Prostate gland (tissue), 2 donors: ENCODE measurements around the gene CDYL2. TPM values are rescaled to one million over a fixed set of nuclear protein-coding genes. Genes with fewer than 3 reads are reported as not detected.
A peak's percentile ranks its signal among the peaks of the same experiment; 100 is the strongest.

Experiments
- DNase-seq: peaks from one replicate; pipeline ENCODE4 v3.0.0-alpha.2; 2019; ENCODE audit warnings: low spot score
- H3K27ac ChIP-seq, 2 donors: fragments of 200-600 bp; sonication (generic); 2 replicates each; pipeline ENCODE4 v1.5.1; 2017 to 2019
- H3K27me3 ChIP-seq: fragments of 200-600 bp; sonication (generic); replicated peaks from 2 replicates; pipeline ENCODE4 v1.5.1; 2019; ENCODE audit not compliant: insufficient read depth
- H3K36me3 ChIP-seq, 2 donors: fragments of 200-600 bp; sonication (generic); 1 replicate in 1 of 2; 2 replicates in 1 of 2; pipeline versions ENCODE4 v1.5.1 to v1.8.1; 2017 to 2019
- H3K4me1 ChIP-seq: fragments of 200-600 bp; sonication (generic); replicated peaks from 2 replicates; pipeline ENCODE4 v1.5.1; 2019
- H3K4me3 ChIP-seq, 2 donors: fragments of 200-600 bp; sonication (generic); 2 replicates each; pipeline ENCODE4 v1.5.1; 2017 to 2019
- H3K9me3 ChIP-seq: fragments of 200-600 bp; sonication (generic); 2 replicates; pipeline ENCODE4 v1.5.1; 2017
- CTCF ChIP-seq, 4 experiments: fragments of 200-600 bp in 2 of 4; fragments of 450-650 bp in 2 of 4; sonication (generic) in 2 of 4; IDR thresholded peaks; 1 replicate in 3 of 4; 2 replicates in 1 of 4; pipeline ENCODE4 v1.5.1; 2016 to 2019; ENCODE audit warnings: antibody characterized with exemption in 4 of 4, mild to moderate bottlenecking in 2 of 4, moderate library complexity in 2 of 4
- POLR2A ChIP-seq: fragments of 450-650 bp; IDR thresholded peaks from one replicate; pipeline ENCODE4 v1.6.1; 2016; ENCODE audit warnings: antibody characterized with exemption, mild to moderate bottlenecking
- POLR2AphosphoS5 ChIP-seq: sonication (generic); formaldehyde crosslinking; IDR thresholded peaks from one replicate; pipeline ENCODE4 v1.6.1; 2017; ENCODE audit warnings: antibody characterized with exemption
- WGBS: methylation state at CpG from one replicate; pipeline ENCODE4 v1.1.5; 2018; 5-methylcytosine and 5-hydroxymethylcytosine counted together
- intact Hi-C: fragments of 100-400 bp; cut with DNase I; formaldehyde crosslinking; loops from one replicate; pipeline ENCODE4 v1.14.2; 2022
- total RNA-seq, 2 donors: library from RNA; depleted of rRNA; stranded (reverse); fragments of >200 nt; gene quantifications; one replicate each; pipeline ENCODE4 v1.1.0, GENCODE V29; 2016

The CDYL2 gene
- total RNA-seq: 10 to 100 TPM; 42.8 to 63.7 TPM

GRCh38 chr16:80804526-80805383 is at the start of gene CDYL2:
Gene CDYL2 (minus strand): TSS chr16:80804598. CDS start chr16:80804173, 425 bp downstream.
- peak; percentile 43 for DNase-seq
- H3K4me1 ChIP-seq: no peaks in the 10 kb centered on the region
- no peaks in the 10 kb centered on the region for H3K36me3 ChIP-seq
- 31% methylated on average over 6 of the region's 63 CpGs for WGBS
- TF ChIP-seq POLR2A (no peak), CTCF (IDR thresholded peaks at IDR 0.05) (no peak), POLR2AphosphoS5 (no peak)
- no peaks in the 10 kb centered on the region for H3K9me3 ChIP-seq
- intact Hi-C loops: no loop called here
- no peaks in the 10 kb centered on the region for H3K27me3 ChIP-seq
- peak within 1 kb of the TSS; percentile 75 to 83 for H3K27ac ChIP-seq
- H3K4me3 ChIP-seq: peak within 1 kb of the TSS; percentile 56 to 66

- Histone ChIP-seq H3K36me3 (no peaks in the 10 kb centered on the region), H3K4me3 (no peak overlapping the region), H3K9me3 (no peaks in the 10 kb centered on the region), H3K27me3 (no peaks in the 10 kb centered on the region), H3K4me1 (no peaks in the 10 kb centered on the region), H3K27ac (no peak overlapping the region)
- DNase-seq: no peak
- intact Hi-C loops: no loop called here
- 93% methylated on average over 5 of the region's 5 CpGs for WGBS
- peak in 2 of 4 experiments; percentile 8 to 34 for TF ChIP-seq CTCF (IDR thresholded peaks at IDR 0.05)
- TF ChIP-seq POLR2A: no peak
Measured at GRCh38 chr16:80852261-80852872, 48.0 kb upstream of the CDYL2 start.

- no peak for DNase-seq
- H3K27ac ChIP-seq: no peak overlapping the region
- H3K4me3 ChIP-seq: no peak overlapping the region
- H3K36me3 ChIP-seq: no peaks in the 10 kb centered on the region
- WGBS: 83% methylated on average over 6 of the region's 6 CpGs
- TF ChIP-seq CTCF (IDR thresholded peaks at IDR 0.05) (no peak), POLR2A (no peak), POLR2AphosphoS5 (no peak)
- H3K27me3 ChIP-seq: no peaks in the 10 kb centered on the region
- no peaks in the 10 kb centered on the region for H3K4me1 ChIP-seq
- intact Hi-C loops: no loop called here
- no peaks in the 10 kb centered on the region for H3K9me3 ChIP-seq
Measured at GRCh38 chr16:80851831-80852230, 47.4 kb upstream of the CDYL2 start.

GRCh38 chr16:80850757-80851156 is 46.4 kb upstream of the CDYL2 start:
- H3K36me3 ChIP-seq: no peaks in the 10 kb centered on the region
- no peak for DNase-seq
- H3K27me3 ChIP-seq: no peaks in the 10 kb centered on the region
- no peak overlapping the region for H3K27ac ChIP-seq
- H3K4me3 ChIP-seq: no peak overlapping the region
- intact Hi-C loops: no loop called here
- H3K9me3 ChIP-seq: no peaks in the 10 kb centered on the region
- no peaks in the 10 kb centered on the region for H3K4me1 ChIP-seq
- TF ChIP-seq CTCF (IDR thresholded peaks at IDR 0.05) (no peak), POLR2A (no peak), POLR2AphosphoS5 (no peak)
